Measurements from ENCODE around the gene SNX13.

SNX13 gene

DNA sequence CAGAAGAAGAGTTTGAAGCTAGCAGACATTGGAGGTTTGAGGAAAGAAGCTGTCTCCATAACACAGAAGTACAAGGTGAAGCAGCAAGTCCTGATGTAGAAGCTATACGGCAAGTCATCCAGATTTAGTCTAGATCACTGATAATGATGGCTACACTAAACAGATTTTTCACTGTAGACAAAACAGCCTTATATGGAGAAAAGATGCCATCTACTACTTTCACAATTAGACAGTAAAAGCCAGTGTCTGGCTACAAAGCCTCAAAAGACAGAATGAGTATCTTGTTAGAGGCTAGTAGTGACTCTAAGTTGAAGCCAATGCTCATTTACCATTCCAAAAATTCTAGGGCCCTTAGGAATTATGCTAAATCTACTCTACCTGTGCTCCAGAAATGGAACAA lies 85.1 kb downstream of the SNX13 start:
- no peak for DNase-seq (ENCODE audit: low read depth)

DNA sequence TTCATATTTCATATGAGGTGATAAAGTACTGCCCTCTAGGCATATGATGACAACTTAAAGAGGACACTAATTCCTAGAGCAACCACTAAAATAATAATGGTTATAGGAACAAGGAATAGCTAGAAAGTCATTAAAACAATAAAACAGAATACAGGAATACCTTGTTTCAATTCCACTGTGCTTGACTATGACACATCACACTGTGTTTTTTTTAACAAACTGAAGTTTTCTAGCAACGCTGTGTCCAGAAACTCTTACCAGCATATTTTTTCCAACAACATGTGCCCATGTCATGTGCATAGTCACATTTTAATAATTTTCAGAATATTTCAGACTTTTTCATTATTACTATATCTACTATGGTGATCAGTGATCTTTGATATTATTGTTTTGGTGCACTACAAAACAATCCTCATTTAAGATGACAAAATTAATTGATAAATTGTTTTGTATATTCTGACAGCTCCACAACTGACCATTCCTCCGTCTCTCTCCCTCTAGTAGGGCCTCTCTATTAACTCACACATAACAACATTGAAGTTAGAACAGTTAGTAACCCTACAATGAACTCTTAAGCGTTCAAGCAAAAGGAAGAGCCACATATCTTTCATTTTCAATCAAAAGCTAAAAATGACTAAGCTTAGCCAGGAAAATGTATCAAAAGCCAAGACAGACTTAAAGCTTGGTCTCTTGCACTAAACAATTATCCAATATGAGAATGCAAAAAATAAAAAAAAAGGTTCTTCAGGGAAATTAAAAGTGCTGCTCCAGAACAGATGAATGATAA lies 85.8 kb downstream of the SNX13 start:
- no peak overlapping the region for H3K4me3 ChIP-seq (ENCODE audit: low read depth, low read length)
- TF ChIP-seq, protein P1, sequence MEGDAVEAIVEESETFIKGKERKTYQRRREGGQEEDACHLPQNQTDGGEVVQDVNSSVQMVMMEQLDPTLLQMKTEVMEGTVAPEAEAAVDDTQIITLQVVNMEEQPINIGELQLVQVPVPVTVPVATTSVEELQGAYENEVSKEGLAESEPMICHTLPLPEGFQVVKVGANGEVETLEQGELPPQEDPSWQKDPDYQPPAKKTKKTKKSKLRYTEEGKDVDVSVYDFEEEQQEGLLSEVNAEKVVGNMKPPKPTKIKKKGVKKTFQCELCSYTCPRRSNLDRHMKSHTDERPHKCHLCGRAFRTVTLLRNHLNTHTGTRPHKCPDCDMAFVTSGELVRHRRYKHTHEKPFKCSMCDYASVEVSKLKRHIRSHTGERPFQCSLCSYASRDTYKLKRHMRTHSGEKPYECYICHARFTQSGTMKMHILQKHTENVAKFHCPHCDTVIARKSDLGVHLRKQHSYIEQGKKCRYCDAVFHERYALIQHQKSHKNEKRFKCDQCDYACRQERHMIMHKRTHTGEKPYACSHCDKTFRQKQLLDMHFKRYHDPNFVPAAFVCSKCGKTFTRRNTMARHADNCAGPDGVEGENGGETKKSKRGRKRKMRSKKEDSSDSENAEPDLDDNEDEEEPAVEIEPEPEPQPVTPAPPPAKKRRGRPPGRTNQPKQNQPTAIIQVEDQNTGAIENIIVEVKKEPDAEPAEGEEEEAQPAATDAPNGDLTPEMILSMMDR (IDR thresholded peaks at IDR 0.05; ENCODE audit: insufficient read depth, low read depth, low read length, missing control alignments): no peak
- no peak for DNase-seq (ENCODE audit: low read depth)

More for the DNA sequence above, 85.1 kb downstream of the SNX13 start:
- H3K4me3 ChIP-seq (ENCODE audit: low read depth, low read length): no peak overlapping the region
- TF ChIP-seq, protein P1 (IDR thresholded peaks at IDR 0.05; ENCODE audit: insufficient read depth, low read depth, low read length, missing control alignments): no peak

DNA sequence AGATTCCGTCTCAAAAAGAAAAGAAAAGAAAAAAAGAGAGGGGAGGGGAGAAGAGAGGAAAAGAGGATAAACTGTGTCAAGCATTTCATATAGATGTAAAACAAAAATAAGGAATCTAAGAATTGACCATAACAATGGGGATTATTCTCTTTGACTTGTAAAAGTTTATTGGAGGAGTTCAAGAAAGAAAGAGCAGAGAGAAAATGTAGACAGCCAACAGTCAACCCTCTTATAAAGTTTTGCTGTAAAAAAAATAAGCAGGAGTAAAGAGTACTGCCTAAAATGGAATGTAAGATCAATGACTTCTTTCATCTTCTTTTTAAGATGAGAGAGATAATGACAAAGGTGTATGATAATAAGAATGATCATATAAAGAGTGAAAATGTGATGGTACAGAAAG lies 87.9 kb downstream of the SNX13 start:
- TF ChIP-seq, protein P1 (IDR thresholded peaks at IDR 0.05; ENCODE audit: insufficient read depth, low read depth, low read length, missing control alignments): no peak
- H3K4me3 ChIP-seq (ENCODE audit: low read depth, low read length): no peak overlapping the region
- no peak for DNase-seq (ENCODE audit: low read depth)

DNA sequence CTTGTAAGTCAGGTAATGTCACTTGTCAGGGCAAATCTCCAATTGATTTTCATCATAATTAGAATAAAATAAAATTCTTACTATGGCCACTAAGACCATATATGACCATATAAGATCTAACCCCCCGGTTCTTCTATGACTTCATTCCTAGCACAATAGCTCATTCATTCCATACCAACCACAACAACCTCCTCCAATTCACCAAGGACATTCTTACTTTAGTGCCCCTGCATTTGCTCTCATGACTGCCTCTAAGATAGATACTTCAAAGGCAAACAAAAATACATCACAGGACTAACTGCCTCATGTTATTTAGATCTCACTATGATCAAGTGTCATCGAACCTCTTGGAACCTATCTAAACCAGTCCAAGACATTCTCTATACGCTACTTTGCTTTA lies 90.8 kb downstream of the SNX13 start:
- TF ChIP-seq, protein P1 (IDR thresholded peaks at IDR 0.05; ENCODE audit: insufficient read depth, low read depth, low read length, missing control alignments): no peak
- no peak for DNase-seq (ENCODE audit: low read depth)
- no peak overlapping the region for H3K4me3 ChIP-seq (ENCODE audit: low read depth, low read length)

DNA sequence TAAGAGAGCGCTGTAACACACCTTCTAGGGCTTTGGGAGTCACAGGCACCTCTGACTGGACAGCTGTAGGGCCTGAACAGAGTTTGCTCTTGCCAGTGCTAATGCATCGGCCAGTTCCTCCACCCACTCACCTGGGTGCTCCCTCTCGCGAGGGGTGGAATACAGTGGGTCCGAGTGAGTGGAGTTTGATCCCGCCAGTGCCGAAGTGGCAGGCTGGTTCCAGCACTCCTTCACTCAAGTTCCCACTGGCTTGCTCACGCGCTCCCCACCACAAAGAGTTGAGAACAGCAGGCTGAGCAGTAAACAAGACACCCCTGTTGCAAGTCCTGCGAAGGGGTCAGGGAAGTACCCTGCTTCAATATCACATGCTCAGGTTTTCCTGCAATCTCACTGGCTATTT lies 91.8 kb downstream of the SNX13 start:
- no peak overlapping the region for H3K4me3 ChIP-seq (ENCODE audit: low read depth, low read length)
- TF ChIP-seq, protein P1 (IDR thresholded peaks at IDR 0.05; ENCODE audit: insufficient read depth, low read depth, low read length, missing control alignments): no peak
- DNase-seq (ENCODE audit: low read depth): no peak

DNA sequence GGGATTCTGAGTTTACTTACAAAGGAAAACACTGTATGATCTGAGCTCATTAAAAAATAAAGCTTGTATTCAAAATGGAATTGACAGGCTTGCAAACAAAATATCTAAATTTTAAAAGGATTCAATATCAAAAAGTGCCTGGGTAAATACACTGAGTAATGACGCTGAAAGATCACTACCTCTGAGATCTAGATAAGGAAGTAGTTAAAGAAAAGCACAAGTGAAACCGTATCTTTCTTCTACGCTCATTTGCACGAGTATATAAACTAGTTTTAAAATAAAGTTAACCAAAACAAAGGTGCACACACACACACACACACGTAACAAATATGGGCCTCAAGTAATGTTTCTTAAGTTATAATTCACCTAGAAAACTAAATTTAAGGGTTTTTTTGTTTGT lies 93.4 kb downstream of the SNX13 start:
- H3K4me3 ChIP-seq (ENCODE audit: low read depth, low read length): no peak overlapping the region
- no peak for DNase-seq (ENCODE audit: low read depth)
- TF ChIP-seq, protein P1 (IDR thresholded peaks at IDR 0.05; ENCODE audit: insufficient read depth, low read depth, low read length, missing control alignments): no peak

DNA sequence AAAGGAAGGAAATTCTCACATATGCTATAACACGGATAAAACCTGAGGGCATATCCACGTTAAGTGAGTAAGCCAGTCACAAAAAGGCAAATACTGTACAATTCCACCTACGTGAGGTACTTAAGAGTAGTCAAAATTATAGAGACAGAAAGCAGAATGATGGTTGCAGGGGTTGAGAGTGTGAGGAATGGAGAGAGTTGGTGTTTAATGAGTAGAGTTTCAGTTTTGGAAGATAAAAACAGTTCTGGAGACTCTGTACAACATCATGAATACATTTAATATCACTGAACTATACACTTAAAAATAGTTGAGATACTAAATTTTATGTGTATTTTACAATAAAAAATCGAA lies 95.1 kb downstream of the SNX13 start:
- TF ChIP-seq, protein P1 (IDR thresholded peaks at IDR 0.05; ENCODE audit: insufficient read depth, low read depth, low read length, missing control alignments): no peak
- H3K4me3 ChIP-seq (ENCODE audit: low read depth, low read length): no peak overlapping the region
- DNase-seq (ENCODE audit: low read depth): no peak

All from GM12865 (cell line).